HepG2 (cell line): ENCODE data around the gene KPNB1. TPM values are rescaled to one million over a fixed set of nuclear protein-coding genes. Genes with fewer than 3 reads are reported as not detected.

ENCODE experiments used
- ATAC-seq: fragments of 200-7000 bp; cut with Tn5 transposase; 3 replicates; pipeline ENCODE4 v1.9.1; 2020; ENCODE audit warnings: mild to moderate bottlenecking, moderate library complexity
- BruUV-seq: library from RNA; stranded (reverse); fragments of 400-500 nt; replicated peaks from 2 replicates; lab custom pipeline; 2021; lab: Mats Ljungman, UMichigan
- CTCF ChIA-PET: fragments of 300-600 bp; formaldehyde crosslinking; extraction: SDS; loops from one replicate; lab custom pipeline; 2021; ENCODE audit warnings: low total read pairs, inconsistent platforms, low intra/inter-chr PET ratio; lab: Yijun Ruan, JAX
- POLR2A ChIA-PET: fragments of 350-600 bp; sonication (Branson Sonifier 250); formaldehyde crosslinking; loops from one replicate; lab custom pipeline; 2020; ENCODE audit warnings: antibody characterized with exemption, inconsistent platforms; lab: Yijun Ruan, JAX
- DNase-seq: peaks from one replicate; pipeline ENCODE4 v3.0.0-alpha.2; 2015; ENCODE audit warnings: low spot score
- FAIRE-seq: peaks from 3 replicates; lab custom pipeline; 2011; peaks lifted over from hg19 to GRCh38; lab: Jason Lieb, UNC
- H2AFZ ChIP-seq: one replicate; pipeline ENCODE4 v1.6.1; 2011; ENCODE audit warnings: low read length, inconsistent platforms
- H3K27ac ChIP-seq: fragments of 300-600 bp; 3 replicates; pipeline ENCODE4 v1.8.0; 2011; ENCODE audit warnings: mixed run types, mild to moderate bottlenecking, mixed read lengths, low read length, inconsistent platforms; ENCODE audit not compliant: insufficient read depth; ENCODE audit errors: extremely low read length
- H3K27me3 ChIP-seq, 2 experiments: fragments of 200-600 bp in 1 of 2; 2 replicates in 1 of 2; 3 replicates in 1 of 2; pipeline versions ENCODE4 v1.6.0 to v1.8.0; 2011; ENCODE audit warnings: low read length in 2 of 2, mild to moderate bottlenecking in 2 of 2, moderate library complexity in 2 of 2, inconsistent platforms in 1 of 2; ENCODE audit not compliant: insufficient read depth in 2 of 2, control insufficient read depth in 1 of 2
- H3K36me3 ChIP-seq, 2 experiments: fragments of 200-600 bp in 1 of 2; replicated peaks in 1 of 2; 2 replicates in 1 of 2; 3 replicates in 1 of 2; pipeline versions ENCODE4 v1.5.1 to v1.8.0; 2011; ENCODE audit warnings: low read length in 2 of 2, inconsistent platforms in 1 of 2; ENCODE audit not compliant: insufficient read depth in 2 of 2, control insufficient read depth in 1 of 2
- H3K4me1 ChIP-seq: 2 replicates; pipeline ENCODE4 v1.5.1; 2012; ENCODE audit warnings: low read length, inconsistent platforms; ENCODE audit not compliant: insufficient read depth
- H3K4me2 ChIP-seq: 2 replicates; pipeline ENCODE4 v1.6.0; 2011; ENCODE audit warnings: low read depth, low read length, inconsistent platforms
- H3K4me3 ChIP-seq, 3 experiments: fragments of 200-600 bp in 1 of 3; sonication (generic), shearing (Covaris generic) in 1 of 3; replicated peaks in 1 of 3; 2 replicates each; pipeline ENCODE4 v1.5.1; 2011 to 2016; ENCODE audit warnings: low read length in 3 of 3, inconsistent platforms in 2 of 3, low read depth in 2 of 3, mild to moderate bottlenecking in 2 of 3, control low read depth in 1 of 3, mixed read lengths in 1 of 3; ENCODE audit not compliant: insufficient read depth in 1 of 3
- H3K79me2 ChIP-seq: one replicate; pipeline ENCODE4 v1.6.1; 2011; ENCODE audit warnings: low read length, inconsistent platforms; ENCODE audit not compliant: insufficient read depth
- H3K9ac ChIP-seq: 2 replicates; pipeline ENCODE4 v1.6.0; 2011; ENCODE audit warnings: mild to moderate bottlenecking, low read depth, low read length, inconsistent platforms; ENCODE audit not compliant: insufficient read depth
- H3K9me3 ChIP-seq: 2 replicates; pipeline ENCODE4 v1.5.1; 2012; ENCODE audit warnings: mild to moderate bottlenecking, low read length
- H4K20me1 ChIP-seq: 2 replicates; pipeline ENCODE4 v1.6.0; 2011; ENCODE audit warnings: inconsistent platforms, mild to moderate bottlenecking, low read length, moderate library complexity; ENCODE audit not compliant: insufficient read depth
- DZIP1 ChIP-seq: sonication (generic); formaldehyde crosslinking; IDR thresholded peaks from 2 replicates; pipeline ENCODE4 v1.5.0; 2020; ENCODE audit warnings: mild to moderate bottlenecking, missing genetic modification reagents
- ZNF160 ChIP-seq: sonication (generic); formaldehyde crosslinking; IDR thresholded peaks from 2 replicates; pipeline ENCODE4 v1.8.0; 2022; ENCODE audit warnings: mild to moderate bottlenecking, inconsistent platforms, missing genetic modification reagents
- ZNF7 ChIP-seq: IDR thresholded peaks from 2 replicates; pipeline ENCODE4 v1.6.1; 2016; ENCODE audit warnings: missing biosample characterization, missing genetic modification reagents
- ZNF737 ChIP-seq: sonication (generic); formaldehyde crosslinking; IDR thresholded peaks from 2 replicates; pipeline ENCODE4 v1.5.0; 2020; ENCODE audit warnings: missing genetic modification reagents, mild to moderate bottlenecking, borderline replicate concordance
- whole genome bisulfite sequencing: methylation state at CpG from one replicate; pipeline ENCODE4 v1.1.6; 2017; ENCODE audit warnings: low lambda C conversion rate; 5-methylcytosine and 5-hydroxymethylcytosine counted together
- in situ Hi-C: cut with HindIII; loops from 2 replicates; pipeline ENCODE4 v1.10.0; 2017; ENCODE audit warnings: low pct_unique_long_range_greater_than_20kb; ENCODE audit not compliant: extremely low pct_ligation_motif_present
- intact Hi-C: fragments of 100-400 bp; cut with micrococcal nuclease; formaldehyde crosslinking; loops from one replicate; pipeline ENCODE4 v1.10.0; 2022; ENCODE audit not compliant: unreplicated experiment
- polyA plus RNA-seq, 8 experiments: library from polyadenylated mRNA; depleted of rRNA in 3 of 8; stranded (reverse) in 7 of 8; unstranded in 1 of 8; fragments of >200 nt; fragmentation: Illumina TruSeq in 4 of 8; extraction: Trizol in 4 of 8; gene quantifications; 2 replicates each; pipeline versions ENCODE4 v1.2.1 to v1.2.3, GENCODE V29; 2011 to 2016; ENCODE audit warnings: low read depth in 4 of 8, missing spikeins in 1 of 8, mixed read lengths in 1 of 8; ENCODE audit not compliant: insufficient read depth in 1 of 8
- total RNA-seq, 5 experiments: library from RNA; depleted of rRNA; stranded (reverse); fragments of >200 nt; fragmentation: Illumina TruSeq; extraction: Trizol; gene quantifications; 2 replicates each; pipeline ENCODE4 v1.2.3, GENCODE V29; 2016; ENCODE audit warnings: low read depth in 1 of 5
- TF ChIP-seq, protein P1 (sequence below), 2 experiments: fragments of 450-650 bp in 1 of 2; sonication (generic) in 1 of 2; formaldehyde crosslinking in 1 of 2; IDR thresholded peaks; 2 replicates each; pipeline versions ENCODE4 v1.6.1 to v1.8.0; 2016 to 2022; ENCODE audit warnings: antibody characterized with exemption in 1 of 2, mild to moderate bottlenecking in 1 of 2, missing genetic modification reagents in 1 of 2
- TF ChIP-seq, protein P2 (sequence below): sonication (generic); formaldehyde crosslinking; IDR thresholded peaks from 2 replicates; pipeline ENCODE4 v1.5.0; 2020; ENCODE audit warnings: missing genetic modification reagents

Gene KPNB1
- total and polyA plus RNA-seq, 2 of the 13 experiments (the other 11 are each of a cell fraction or from before 2014, with no cell fraction given) = 164 to 424 TPM

- TF ChIP-seq ZNF737 (no peak), ZNF160 (CRISPR knock-in tag) (no peak), ZNF7 (CRISPR knock-in tag) (no peak), DZIP1 (CRISPR knock-in tag) (no peak)
Measured at GRCh38 chr17:47676199-47676472, 26.4 kb downstream of the KPNB1 start (continued).

- Histone ChIP-seq H3K4me3 (no peak overlapping the region), H3K4me2 (no peak overlapping the region), H3K4me1 (no peaks in the 10 kb centered on the region), H2AFZ (no peak overlapping the region), H3K9me3 (no peaks in the 10 kb centered on the region), H3K79me2 (no peaks in the 10 kb centered on the region), H3K36me3 (peaks cover 57 to 91% of the 10 kb centered on the region in 2 experiments), H3K27ac (no peak overlapping the region), H3K27me3 (no peaks in the 10 kb centered on the region), H3K9ac (no peak overlapping the region), H4K20me1 (no peaks in the 10 kb centered on the region; the same call in 1 of the 2 replicates)
- intact Hi-C loops = no loop called here
- FAIRE-seq (no peak), ATAC-seq (no peak), DNase-seq (no peak)
- 94% methylated on average over 7 of the region's 7 CpGs for WGBS
- TF ChIP-seq, protein P1, sequence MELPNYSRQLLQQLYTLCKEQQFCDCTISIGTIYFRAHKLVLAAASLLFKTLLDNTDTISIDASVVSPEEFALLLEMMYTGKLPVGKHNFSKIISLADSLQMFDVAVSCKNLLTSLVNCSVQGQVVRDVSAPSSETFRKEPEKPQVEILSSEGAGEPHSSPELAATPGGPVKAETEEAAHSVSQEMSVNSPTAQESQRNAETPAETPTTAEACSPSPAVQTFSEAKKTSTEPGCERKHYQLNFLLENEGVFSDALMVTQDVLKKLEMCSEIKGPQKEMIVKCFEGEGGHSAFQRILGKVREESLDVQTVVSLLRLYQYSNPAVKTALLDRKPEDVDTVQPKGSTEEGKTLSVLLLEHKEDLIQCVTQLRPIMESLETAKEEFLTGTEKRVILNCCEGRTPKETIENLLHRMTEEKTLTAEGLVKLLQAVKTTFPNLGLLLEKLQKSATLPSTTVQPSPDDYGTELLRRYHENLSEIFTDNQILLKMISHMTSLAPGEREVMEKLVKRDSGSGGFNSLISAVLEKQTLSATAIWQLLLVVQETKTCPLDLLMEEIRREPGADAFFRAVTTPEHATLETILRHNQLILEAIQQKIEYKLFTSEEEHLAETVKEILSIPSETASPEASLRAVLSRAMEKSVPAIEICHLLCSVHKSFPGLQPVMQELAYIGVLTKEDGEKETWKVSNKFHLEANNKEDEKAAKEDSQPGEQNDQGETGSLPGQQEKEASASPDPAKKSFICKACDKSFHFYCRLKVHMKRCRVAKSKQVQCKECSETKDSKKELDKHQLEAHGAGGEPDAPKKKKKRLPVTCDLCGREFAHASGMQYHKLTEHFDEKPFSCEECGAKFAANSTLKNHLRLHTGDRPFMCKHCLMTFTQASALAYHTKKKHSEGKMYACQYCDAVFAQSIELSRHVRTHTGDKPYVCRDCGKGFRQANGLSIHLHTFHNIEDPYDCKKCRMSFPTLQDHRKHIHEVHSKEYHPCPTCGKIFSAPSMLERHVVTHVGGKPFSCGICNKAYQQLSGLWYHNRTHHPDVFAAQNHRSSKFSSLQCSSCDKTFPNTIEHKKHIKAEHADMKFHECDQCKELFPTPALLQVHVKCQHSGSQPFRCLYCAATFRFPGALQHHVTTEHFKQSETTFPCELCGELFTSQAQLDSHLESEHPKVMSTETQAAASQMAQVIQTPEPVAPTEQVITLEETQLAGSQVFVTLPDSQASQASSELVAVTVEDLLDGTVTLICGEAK (IDR thresholded peaks at IDR 0.05) = peak; percentile 48; the same call in 1 of the 2 replicates
- TF ChIP-seq, protein P1 (CRISPR knock-in tag; IDR thresholded peaks at IDR 0.05) = no peak
- TF ChIP-seq, protein P2, sequence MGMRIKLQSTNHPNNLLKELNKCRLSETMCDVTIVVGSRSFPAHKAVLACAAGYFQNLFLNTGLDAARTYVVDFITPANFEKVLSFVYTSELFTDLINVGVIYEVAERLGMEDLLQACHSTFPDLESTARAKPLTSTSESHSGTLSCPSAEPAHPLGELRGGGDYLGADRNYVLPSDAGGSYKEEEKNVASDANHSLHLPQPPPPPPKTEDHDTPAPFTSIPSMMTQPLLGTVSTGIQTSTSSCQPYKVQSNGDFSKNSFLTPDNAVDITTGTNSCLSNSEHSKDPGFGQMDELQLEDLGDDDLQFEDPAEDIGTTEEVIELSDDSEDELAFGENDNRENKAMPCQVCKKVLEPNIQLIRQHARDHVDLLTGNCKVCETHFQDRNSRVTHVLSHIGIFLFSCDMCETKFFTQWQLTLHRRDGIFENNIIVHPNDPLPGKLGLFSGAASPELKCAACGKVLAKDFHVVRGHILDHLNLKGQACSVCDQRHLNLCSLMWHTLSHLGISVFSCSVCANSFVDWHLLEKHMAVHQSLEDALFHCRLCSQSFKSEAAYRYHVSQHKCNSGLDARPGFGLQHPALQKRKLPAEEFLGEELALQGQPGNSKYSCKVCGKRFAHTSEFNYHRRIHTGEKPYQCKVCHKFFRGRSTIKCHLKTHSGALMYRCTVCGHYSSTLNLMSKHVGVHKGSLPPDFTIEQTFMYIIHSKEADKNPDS (CRISPR knock-in tag) = no peak
- CTCF ChIA-PET = no interaction called here
- POLR2A ChIA-PET = interaction anchor here (0.6 to 1.3 kb wide), 3 partner anchors 16 to 74 kb away, joined by 3 read pairs; no protein-coding TSS in a partner anchor
- in situ Hi-C loops = no loop called here
- no TSS peak for BruUV-seq
Measured at GRCh38 chr17:47676510-47677165, 26.9 kb downstream of the KPNB1 start.
